Measurements from ENCODE around the gene RNF113B.

Gene RNF113B

GRCh38 chr13:98216135-98216565 lies 39.1 kb upstream of the RNF113B start:
- DNase-seq (ENCODE audit: low read depth in 2 of 2) = peak; percentile 34 to 84
- no peak overlapping the region for H3K4me3 ChIP-seq (replicated peaks in 1 of 2; ENCODE audit: low read depth in 2 of 2, low read length in 2 of 2)
- TF ChIP-seq, protein P1, sequence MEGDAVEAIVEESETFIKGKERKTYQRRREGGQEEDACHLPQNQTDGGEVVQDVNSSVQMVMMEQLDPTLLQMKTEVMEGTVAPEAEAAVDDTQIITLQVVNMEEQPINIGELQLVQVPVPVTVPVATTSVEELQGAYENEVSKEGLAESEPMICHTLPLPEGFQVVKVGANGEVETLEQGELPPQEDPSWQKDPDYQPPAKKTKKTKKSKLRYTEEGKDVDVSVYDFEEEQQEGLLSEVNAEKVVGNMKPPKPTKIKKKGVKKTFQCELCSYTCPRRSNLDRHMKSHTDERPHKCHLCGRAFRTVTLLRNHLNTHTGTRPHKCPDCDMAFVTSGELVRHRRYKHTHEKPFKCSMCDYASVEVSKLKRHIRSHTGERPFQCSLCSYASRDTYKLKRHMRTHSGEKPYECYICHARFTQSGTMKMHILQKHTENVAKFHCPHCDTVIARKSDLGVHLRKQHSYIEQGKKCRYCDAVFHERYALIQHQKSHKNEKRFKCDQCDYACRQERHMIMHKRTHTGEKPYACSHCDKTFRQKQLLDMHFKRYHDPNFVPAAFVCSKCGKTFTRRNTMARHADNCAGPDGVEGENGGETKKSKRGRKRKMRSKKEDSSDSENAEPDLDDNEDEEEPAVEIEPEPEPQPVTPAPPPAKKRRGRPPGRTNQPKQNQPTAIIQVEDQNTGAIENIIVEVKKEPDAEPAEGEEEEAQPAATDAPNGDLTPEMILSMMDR (IDR thresholded peaks at IDR 0.05; ENCODE audit: low read depth, low read length) = no peak

DNA sequence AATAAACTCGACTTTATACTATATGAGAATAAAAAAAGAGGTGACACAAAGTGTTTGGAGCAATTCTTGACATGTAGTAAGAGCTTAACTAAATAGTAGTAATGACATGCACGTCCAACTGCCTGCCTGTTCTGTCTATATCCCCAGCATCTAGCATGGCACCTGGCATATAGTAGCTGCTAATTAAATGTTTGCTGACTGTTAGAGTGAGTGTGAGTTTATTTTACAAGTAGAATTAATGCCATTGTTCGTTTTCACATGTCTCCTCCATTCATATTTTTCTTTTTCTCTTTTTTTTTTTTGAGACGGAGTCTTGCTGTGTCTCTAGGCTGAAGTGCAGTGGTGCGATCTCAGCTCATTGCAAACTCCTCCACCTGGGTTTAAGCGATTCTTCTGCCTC lies 38.4 kb upstream of the RNF113B start:
- no peak for DNase-seq (ENCODE audit: low read depth in 2 of 2)
- TF ChIP-seq, protein P1 (IDR thresholded peaks at IDR 0.05; ENCODE audit: low read depth, low read length) = no peak
- H3K4me3 ChIP-seq (replicated peaks in 1 of 2; ENCODE audit: low read depth in 2 of 2, low read length in 2 of 2) = no peak overlapping the region

GRCh38 chr13:98214707-98215106 lies 37.6 kb upstream of the RNF113B start:
- no peak overlapping the region for H3K4me3 ChIP-seq (replicated peaks in 1 of 2; ENCODE audit: low read depth in 2 of 2, low read length in 2 of 2)
- no peak for DNase-seq (ENCODE audit: low read depth in 2 of 2)
- TF ChIP-seq, protein P1 (IDR thresholded peaks at IDR 0.05; ENCODE audit: low read depth, low read length) = no peak

DNA sequence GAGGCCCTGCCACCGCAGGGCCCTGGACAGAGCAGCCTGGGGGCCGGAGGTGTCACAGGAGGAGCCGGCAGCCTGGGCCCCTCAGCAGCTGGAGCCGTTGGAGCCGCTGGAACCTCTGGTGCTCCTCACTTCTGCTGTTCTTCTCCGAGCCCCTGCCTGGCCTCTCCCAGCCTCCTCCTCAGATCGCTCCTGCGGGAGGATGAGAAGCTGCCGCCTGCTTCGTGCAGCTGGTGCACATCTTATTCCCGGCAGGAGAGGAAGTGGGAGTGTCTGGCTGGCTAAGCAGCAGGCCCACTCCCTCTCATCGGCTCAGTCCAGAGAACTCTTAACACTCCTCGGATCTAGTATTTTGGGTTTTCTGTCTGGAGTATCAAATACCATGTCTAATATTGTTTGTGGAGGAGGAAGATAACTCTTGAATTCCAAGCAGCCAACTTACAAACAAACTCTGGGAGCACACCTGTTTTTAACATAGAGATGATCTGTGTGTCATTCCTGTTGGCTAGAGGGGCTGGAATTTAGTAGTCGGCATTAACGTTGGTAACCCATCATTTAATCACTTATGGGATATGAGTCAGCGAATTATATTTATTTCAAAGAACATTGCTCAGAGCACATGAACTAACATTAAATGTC lies 37.1 kb upstream of the RNF113B start:
- TF ChIP-seq, protein P1 (IDR thresholded peaks at IDR 0.05; ENCODE audit: low read depth, low read length) = no peak
- H3K4me3 ChIP-seq (replicated peaks in 1 of 2; ENCODE audit: low read depth in 2 of 2, low read length in 2 of 2) = no peak overlapping the region
- DNase-seq (ENCODE audit: low read depth in 2 of 2) = peak; percentile 59 to 67

DNA sequence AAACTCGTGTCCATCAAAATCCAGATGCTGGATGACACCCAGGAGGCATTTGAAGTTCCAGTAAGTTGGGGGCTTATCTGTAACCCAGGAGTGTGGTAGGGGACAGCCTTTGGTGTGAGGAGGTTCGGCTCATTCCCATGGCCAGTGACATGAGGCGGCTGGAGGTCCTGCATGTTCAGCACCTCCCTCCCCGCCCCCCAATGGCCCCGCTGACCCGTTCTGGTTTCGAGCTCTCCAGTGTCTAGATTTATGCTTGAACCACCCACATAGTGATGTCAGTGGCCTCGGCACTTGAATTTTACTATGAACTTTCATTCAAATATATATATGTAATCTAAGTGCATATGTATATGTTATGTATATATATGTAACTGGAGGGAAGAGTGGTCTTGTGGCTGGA lies 36.3 kb upstream of the RNF113B start:
- no peak for DNase-seq (ENCODE audit: low read depth in 2 of 2)
- H3K4me3 ChIP-seq (replicated peaks in 1 of 2; ENCODE audit: low read depth in 2 of 2, low read length in 2 of 2) = no peak overlapping the region
- TF ChIP-seq, protein P1 (IDR thresholded peaks at IDR 0.05; ENCODE audit: low read depth, low read length) = no peak

GRCh38 chr13:98212763-98213162 lies 35.7 kb upstream of the RNF113B start:
- H3K4me3 ChIP-seq (replicated peaks in 1 of 2; ENCODE audit: low read depth in 2 of 2, low read length in 2 of 2) = no peak overlapping the region
- DNase-seq (ENCODE audit: low read depth in 2 of 2) = no peak
- TF ChIP-seq, protein P1 (IDR thresholded peaks at IDR 0.05; ENCODE audit: low read depth, low read length) = no peak

DNA sequence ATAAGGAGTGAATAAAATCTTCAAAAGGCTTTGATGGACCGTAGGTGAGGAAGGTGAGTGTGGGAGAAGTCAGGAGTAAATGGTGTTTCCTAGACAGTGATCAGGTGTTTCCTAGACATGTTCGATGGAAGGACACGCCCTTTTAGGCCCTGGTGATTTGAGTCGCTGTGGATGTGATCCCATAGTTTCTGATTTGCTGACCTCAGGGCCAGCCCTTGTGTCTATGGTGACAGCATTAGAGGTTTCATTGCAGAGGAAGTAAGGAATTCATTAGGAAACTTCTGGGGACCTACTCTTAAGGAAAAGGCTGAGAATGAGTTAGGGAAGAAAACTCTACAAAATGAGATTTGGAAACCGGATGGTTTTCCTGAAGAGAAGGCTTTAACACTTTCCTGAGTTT lies 31.5 kb upstream of the RNF113B start:
- DNase-seq (ENCODE audit: low read depth in 2 of 2) = no peak
- TF ChIP-seq, protein P1 (IDR thresholded peaks at IDR 0.05; ENCODE audit: low read depth, low read length) = no peak
- no peak overlapping the region for H3K4me3 ChIP-seq (replicated peaks in 1 of 2; ENCODE audit: low read depth in 2 of 2, low read length in 2 of 2)
